Gastroesophageal sphincter (tissue), 3 donors: ENCODE data around the gene TMEM164.

Experiments used
- EP300 ChIP-seq: sonication (generic); formaldehyde crosslinking; IDR thresholded peaks from one replicate; pipeline ENCODE4 v1.6.1; 2017; ENCODE audit warnings: antibody characterized with exemption, mild to moderate bottlenecking
- POLR2A ChIP-seq, 2 donors: fragments of 450-650 bp; IDR thresholded peaks; one replicate each; pipeline ENCODE4 v1.6.1; 2017; ENCODE audit warnings: antibody characterized with exemption in 2 of 2, mild to moderate bottlenecking in 2 of 2, moderate library complexity in 1 of 2
- POLR2AphosphoS5 ChIP-seq: sonication (generic); formaldehyde crosslinking; IDR thresholded peaks from one replicate; pipeline ENCODE4 v1.6.1; 2017; ENCODE audit warnings: antibody characterized with exemption
- TF ChIP-seq, protein P1 (sequence below), 4 experiments: fragments of 200-600 bp in 2 of 4; fragments of 450-650 bp in 2 of 4; sonication (generic) in 1 of 4; IDR thresholded peaks; one replicate each; pipeline ENCODE4 v1.5.1; 2017 to 2019; ENCODE audit warnings: antibody characterized with exemption in 4 of 4, mild to moderate bottlenecking in 2 of 4, moderate library complexity in 2 of 4

DNA sequence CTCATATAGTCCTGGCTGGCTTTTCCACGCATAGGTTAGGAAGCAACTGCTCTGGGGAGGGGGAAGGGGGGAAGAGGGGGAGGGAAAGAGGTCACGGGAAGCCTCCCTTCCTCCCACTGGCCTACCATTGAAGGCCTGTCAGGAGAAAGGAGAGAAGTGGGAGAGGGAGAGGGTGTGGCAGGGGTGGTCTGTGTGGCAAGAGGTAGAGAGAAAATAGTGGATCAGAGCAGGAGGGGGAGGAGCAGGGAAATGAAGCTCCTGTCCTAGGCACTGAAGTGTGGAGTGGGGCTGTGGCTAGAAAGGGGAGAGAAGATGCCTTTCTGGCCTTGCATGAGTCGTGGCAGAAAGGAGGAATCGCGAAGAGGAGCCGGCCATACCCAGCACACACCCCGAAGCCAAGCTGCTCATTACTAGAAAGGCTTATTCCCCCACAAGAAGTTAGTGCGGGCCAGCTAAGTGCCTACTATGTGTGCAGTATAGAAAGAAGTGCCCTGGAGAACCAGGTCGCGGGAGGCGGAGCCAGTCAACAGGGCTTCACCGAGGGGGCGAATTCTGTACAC lies 1.1 kb upstream of the TMEM164 start:
- TF ChIP-seq, protein P1, sequence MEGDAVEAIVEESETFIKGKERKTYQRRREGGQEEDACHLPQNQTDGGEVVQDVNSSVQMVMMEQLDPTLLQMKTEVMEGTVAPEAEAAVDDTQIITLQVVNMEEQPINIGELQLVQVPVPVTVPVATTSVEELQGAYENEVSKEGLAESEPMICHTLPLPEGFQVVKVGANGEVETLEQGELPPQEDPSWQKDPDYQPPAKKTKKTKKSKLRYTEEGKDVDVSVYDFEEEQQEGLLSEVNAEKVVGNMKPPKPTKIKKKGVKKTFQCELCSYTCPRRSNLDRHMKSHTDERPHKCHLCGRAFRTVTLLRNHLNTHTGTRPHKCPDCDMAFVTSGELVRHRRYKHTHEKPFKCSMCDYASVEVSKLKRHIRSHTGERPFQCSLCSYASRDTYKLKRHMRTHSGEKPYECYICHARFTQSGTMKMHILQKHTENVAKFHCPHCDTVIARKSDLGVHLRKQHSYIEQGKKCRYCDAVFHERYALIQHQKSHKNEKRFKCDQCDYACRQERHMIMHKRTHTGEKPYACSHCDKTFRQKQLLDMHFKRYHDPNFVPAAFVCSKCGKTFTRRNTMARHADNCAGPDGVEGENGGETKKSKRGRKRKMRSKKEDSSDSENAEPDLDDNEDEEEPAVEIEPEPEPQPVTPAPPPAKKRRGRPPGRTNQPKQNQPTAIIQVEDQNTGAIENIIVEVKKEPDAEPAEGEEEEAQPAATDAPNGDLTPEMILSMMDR (IDR thresholded peaks at IDR 0.05), result no peak
- TF ChIP-seq POLR2A (IDR thresholded peaks at IDR 0.05) (no peak), POLR2AphosphoS5 (no peak), EP300 (no peak)
